HFF-Myc (cell line): ENCODE measurements around the gene URGCP.
"Not testable (repeated sequence)": the region's sequence is repeated elsewhere in the genome, so short reads cannot be mapped to it uniquely, and the experiment has no call there.

Source experiments
- DNase-seq: peaks from one replicate; pipeline ENCODE4 v3.0.0-alpha.2; 2011; ENCODE audit warnings: low read depth; ENCODE audit errors: extremely low read depth
- H3K4me3 ChIP-seq: replicated peaks from 2 replicates; pipeline ENCODE4 v1.5.1; 2011; ENCODE audit warnings: low read depth, mild to moderate bottlenecking, control low read depth, low read length
- TF ChIP-seq, protein P1 (sequence below): IDR thresholded peaks from 2 replicates; pipeline ENCODE4 v1.5.1; 2012; ENCODE audit warnings: mild to moderate bottlenecking, low read depth, low read length, control low read depth; ENCODE audit errors: missing control alignments

The URGCP gene

DNA sequence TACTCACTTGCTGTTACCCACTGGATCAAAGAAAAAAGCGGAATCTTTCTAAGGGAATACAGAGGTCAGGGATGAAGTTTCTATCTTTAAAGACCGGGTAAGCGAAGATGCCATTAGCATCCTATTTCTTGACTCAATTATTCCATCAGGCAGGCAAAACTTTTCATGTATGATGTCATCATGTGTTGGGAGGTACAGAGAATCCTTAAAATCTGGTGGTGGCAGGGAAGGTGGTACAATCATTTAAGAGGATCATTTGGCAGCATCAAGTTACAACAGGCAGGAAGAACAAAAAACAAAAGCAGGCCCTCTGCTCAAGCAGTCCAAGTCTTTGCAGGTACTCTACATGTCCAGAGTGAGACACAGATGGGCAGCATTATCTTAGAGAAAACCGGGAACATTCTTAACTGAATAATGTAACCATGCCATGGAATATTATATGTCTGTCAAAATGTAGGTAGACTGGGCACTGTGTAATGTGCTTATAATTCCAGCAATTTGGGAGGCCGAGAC is 3.8 kb downstream of the URGCP start:
- TF ChIP-seq, protein P1, sequence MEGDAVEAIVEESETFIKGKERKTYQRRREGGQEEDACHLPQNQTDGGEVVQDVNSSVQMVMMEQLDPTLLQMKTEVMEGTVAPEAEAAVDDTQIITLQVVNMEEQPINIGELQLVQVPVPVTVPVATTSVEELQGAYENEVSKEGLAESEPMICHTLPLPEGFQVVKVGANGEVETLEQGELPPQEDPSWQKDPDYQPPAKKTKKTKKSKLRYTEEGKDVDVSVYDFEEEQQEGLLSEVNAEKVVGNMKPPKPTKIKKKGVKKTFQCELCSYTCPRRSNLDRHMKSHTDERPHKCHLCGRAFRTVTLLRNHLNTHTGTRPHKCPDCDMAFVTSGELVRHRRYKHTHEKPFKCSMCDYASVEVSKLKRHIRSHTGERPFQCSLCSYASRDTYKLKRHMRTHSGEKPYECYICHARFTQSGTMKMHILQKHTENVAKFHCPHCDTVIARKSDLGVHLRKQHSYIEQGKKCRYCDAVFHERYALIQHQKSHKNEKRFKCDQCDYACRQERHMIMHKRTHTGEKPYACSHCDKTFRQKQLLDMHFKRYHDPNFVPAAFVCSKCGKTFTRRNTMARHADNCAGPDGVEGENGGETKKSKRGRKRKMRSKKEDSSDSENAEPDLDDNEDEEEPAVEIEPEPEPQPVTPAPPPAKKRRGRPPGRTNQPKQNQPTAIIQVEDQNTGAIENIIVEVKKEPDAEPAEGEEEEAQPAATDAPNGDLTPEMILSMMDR: no peak
- no peak overlapping the region for H3K4me3 ChIP-seq
- DNase-seq: no peak

DNA sequence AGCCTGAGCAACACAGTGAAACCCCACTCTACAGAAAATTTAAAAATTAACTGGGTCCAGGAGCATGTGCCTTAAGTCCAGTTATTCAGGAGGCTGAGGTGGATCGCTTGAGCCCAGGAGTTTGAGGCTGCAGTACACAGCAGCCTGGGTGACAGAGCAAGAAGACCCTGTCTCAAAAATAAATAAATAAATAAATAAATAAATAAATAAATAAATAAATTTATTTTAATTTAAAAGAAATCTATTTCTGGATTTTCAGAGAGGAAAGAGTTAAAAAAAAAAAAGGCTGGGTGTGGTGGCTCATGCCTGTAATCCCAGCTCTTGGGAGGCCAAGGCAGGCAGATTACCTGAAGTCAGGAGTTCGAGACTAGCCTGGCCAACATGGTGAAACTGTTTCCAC is 7.8 kb downstream of the URGCP start:
- not testable (repeated sequence) for DNase-seq, H3K4me3 ChIP-seq

DNA sequence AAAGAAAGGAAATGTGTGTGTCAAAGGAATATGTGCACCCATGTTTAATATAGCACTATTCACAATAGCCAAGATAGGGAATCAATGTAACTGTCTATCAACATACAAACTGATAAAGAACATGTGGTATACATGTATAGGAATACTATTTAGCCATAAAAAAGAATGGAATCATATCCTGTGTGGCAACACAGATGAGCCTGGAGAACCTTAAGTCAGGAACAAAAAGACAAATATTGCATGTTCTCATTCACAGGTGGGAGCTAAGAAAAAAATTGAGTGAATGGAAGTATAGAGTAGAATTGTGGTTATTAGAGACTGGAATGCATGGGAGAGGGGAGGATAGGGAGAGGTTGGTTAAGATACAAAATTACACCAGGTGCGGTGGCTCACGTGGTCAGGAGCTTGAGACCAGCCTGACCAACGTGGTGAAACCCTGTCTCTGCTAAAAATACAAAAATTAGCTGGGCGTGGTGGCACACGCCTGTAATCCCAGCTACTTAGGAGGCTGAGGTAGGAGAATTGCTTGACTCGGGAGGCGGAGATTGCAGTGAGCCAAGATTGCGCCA is 10.5 kb downstream of the URGCP start:
- H3K4me3 ChIP-seq: no peak overlapping the region
- TF ChIP-seq, protein P1: no peak
- DNase-seq: no peak

DNA sequence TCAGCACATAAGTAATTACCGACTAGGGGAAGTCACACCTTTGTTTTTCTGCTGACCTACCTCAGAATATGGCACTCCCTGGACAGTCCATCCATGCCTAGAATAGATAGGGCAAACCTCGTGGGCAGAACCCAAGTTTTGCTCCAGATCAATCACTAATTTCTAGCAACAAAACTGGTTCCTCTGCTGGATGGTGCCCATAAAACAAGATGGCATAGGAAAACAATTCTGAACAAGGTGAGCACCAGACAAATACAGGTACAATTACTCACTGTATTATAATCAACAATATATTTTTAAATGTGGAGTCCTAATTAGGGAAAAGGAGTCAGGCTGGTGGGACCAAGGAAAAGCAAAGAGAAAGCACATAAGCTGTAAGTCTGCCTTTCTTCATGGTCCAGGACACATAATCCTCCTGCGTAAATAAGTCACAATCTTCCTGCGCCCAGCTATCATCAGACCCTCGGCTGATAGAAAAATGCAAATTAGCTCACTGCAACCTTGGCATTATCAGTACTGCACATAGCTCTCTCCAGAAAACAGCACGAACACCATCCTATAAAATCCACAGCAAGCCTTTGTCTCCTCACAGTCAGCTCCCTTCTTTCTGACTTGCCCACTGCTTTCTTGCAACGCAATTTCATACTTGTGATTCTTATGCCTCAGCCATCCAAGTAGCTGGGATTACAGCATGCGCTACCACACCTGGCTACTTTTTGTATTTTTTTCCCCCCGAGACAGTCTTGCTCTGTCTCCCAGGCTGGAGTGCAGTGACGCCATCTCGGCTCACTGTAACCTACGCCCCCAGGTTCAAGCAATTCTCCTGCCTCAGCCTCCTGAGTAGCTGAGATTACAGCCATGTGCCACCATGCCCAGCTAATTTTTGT is 15.1 kb downstream of the URGCP start:
- TF ChIP-seq, protein P1: no peak
- no peak overlapping the region for H3K4me3 ChIP-seq
- no peak for DNase-seq

DNA sequence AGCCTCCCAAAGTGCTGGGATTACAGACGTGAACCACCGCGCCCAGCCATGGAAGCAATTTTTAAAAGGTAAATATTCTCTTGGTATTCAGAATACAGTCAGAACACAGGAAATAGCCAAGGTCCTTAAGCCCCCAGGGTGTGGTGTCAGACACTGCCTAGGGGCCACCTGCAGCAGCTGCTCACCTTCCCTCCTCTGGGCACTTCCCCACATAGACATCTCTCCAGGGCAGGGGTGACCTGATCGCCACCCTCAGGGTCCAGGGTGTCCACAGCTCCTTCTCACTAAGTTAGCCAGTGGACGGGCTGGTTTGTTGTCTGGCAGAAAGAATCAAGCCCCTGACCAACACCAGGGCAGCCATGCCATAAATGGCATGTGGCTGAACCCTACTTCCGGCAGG is 15.9 kb downstream of the URGCP start:
- no peak overlapping the region for H3K4me3 ChIP-seq
- DNase-seq: no peak
- TF ChIP-seq, protein P1: no peak

DNA sequence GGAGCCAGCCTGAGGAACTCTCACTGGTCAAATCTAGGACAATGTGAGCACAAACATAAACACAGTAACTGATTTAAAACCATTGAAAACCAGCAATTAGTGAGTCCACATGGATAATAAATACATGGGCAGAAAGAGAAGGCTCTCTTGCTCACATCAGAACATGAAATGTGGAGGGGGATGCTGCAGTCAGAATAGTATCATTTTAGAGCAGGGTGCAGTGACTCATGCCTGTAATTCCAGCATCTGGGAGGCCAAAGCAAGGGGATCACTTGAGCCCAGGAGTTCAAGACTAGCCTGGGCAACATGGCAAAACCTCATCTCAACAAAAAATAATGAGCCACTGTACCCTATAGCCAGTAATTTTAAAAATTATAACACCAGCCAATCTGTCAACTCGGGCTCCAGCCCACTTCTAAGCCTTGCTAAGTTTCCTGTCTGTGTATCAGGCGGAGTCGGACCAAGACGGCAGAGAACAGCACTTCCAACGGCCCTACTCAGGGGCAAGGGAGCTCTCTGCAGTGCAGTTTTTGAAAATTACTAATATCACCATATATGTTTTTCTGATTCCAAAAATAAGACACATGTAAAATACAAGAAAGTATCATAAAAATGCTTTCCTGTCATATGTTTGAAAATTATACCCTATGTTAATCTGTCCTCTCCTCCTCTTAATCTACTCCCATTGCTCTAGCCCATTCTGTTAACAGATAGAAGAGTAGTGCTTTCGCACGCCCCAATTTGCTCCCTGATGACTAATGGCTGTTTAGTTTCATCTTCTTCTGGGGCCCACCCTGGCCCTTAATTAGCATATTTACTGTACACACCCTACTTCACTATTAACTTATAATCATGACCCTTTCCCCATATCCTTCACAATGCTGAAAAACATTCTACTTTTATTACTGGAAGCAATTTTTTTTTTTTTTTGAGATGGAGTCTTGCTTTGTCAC is 17.1 kb downstream of the URGCP start:
- TF ChIP-seq, protein P1: no peak
- no peak for DNase-seq
- no peak overlapping the region for H3K4me3 ChIP-seq
